Stimulated activated CD8-positive, alpha-beta memory T cell treated with anti-CD3 and anti-CD28 coated beads, Interleukin-15, amount 100 ng/mL, for 1 hour (primary cell): ENCODE data around the gene KCNK18.
"Not testable (repeated sequence)": the region's sequence is repeated elsewhere in the genome, so short reads cannot be mapped to it uniquely, and the experiment has no call there.

Experiments used
- DNase-seq: peaks from one replicate; pipeline ENCODE4 v3.0.0-alpha.2; 2020; ENCODE audit warnings: low read depth

The KCNK18 gene

GRCh38 chr10:117222552-117222951 is 25.3 kb downstream of the KCNK18 start:
- DNase-seq, result no peak

GRCh38 chr10:117222976-117223692 is 25.8 kb downstream of the KCNK18 start:
- no peak for DNase-seq

- DNase-seq, result no peak
Observed at GRCh38 chr10:117223693-117224430, 26.6 kb downstream of the KCNK18 start.

- DNase-seq, result no peak
Observed at GRCh38 chr10:117224881-117225280, 27.6 kb downstream of the KCNK18 start.

GRCh38 chr10:117226813-117227451 is 29.6 kb downstream of the KCNK18 start:
- no peak for DNase-seq

- no peak for DNase-seq
Observed at GRCh38 chr10:117228210-117228609, 30.9 kb downstream of the KCNK18 start.

- DNase-seq, result not testable (repeated sequence)
Observed at GRCh38 chr10:117230107-117230506, 32.8 kb downstream of the KCNK18 start.

- DNase-seq, result no peak
Observed at GRCh38 chr10:117237401-117237991, 40.2 kb downstream of the KCNK18 start.

GRCh38 chr10:117239051-117239450 is 41.8 kb downstream of the KCNK18 start:
- DNase-seq, result no peak

GRCh38 chr10:117239721-117240620 is 42.7 kb downstream of the KCNK18 start:
- no peak for DNase-seq

- no peak for DNase-seq
Observed at GRCh38 chr10:117240621-117241529, 43.6 kb downstream of the KCNK18 start, which contains the start of gene SLC18A2. Gene SLC18A2 (plus strand): TSS chr10:117241114. CDS start chr10:117241694, 580 bp downstream.

GRCh38 chr10:117241541-117242462 is 44.5 kb downstream of the KCNK18 start:
- no peak for DNase-seq

- DNase-seq, result no peak
Observed at GRCh38 chr10:117242463-117242832, 45.2 kb downstream of the KCNK18 start.

- DNase-seq, result no peak
Observed at GRCh38 chr10:117246997-117247671, 49.8 kb downstream of the KCNK18 start.

- DNase-seq, result no peak
Observed at GRCh38 chr10:117248750-117249465, 51.6 kb downstream of the KCNK18 start.

- DNase-seq, result no peak
Observed at GRCh38 chr10:117249493-117250093, 52.3 kb downstream of the KCNK18 start.

- no peak for DNase-seq
Observed at GRCh38 chr10:117250411-117250810, 53.1 kb downstream of the KCNK18 start.

- no peak for DNase-seq
Observed at GRCh38 chr10:117253908-117254307, 56.6 kb downstream of the KCNK18 start.
